HepG2 (cell line): Measurements from ENCODE around the gene RIPOR3. TPM values are rescaled to one million over a fixed set of nuclear protein-coding genes. Genes with fewer than 3 reads are reported as not detected.
A peak's percentile ranks its signal among the peaks of the same experiment; 100 is the strongest.

Experiments
- ATAC-seq: fragments of 200-7000 bp; cut with Tn5 transposase; 3 replicates; pipeline ENCODE4 v1.9.1; 2020; ENCODE audit warnings: mild to moderate bottlenecking, moderate library complexity
- BruUV-seq: library from RNA; stranded (reverse); fragments of 400-500 nt; replicated peaks from 2 replicates; lab custom pipeline; 2021; lab: Mats Ljungman, UMichigan
- CTCF ChIA-PET: fragments of 300-600 bp; formaldehyde crosslinking; extraction: SDS; loops from one replicate; lab custom pipeline; 2021; ENCODE audit warnings: low total read pairs, inconsistent platforms, low intra/inter-chr PET ratio; lab: Yijun Ruan, JAX
- POLR2A ChIA-PET: fragments of 350-600 bp; sonication (Branson Sonifier 250); formaldehyde crosslinking; loops from one replicate; lab custom pipeline; 2020; ENCODE audit warnings: antibody characterized with exemption, inconsistent platforms; lab: Yijun Ruan, JAX
- DNase-seq: peaks from one replicate; pipeline ENCODE4 v3.0.0-alpha.2; 2015; ENCODE audit warnings: low spot score
- FAIRE-seq: peaks from 3 replicates; lab custom pipeline; 2011; peaks lifted over from hg19 to GRCh38; lab: Jason Lieb, UNC
- H2AFZ ChIP-seq: one replicate; pipeline ENCODE4 v1.6.1; 2011; ENCODE audit warnings: low read length, inconsistent platforms
- H3K27ac ChIP-seq: fragments of 300-600 bp; 3 replicates; pipeline ENCODE4 v1.8.0; 2011; ENCODE audit warnings: mixed run types, mild to moderate bottlenecking, mixed read lengths, low read length, inconsistent platforms; ENCODE audit not compliant: insufficient read depth; ENCODE audit errors: extremely low read length
- H3K27me3 ChIP-seq, 2 experiments: fragments of 200-600 bp in 1 of 2; 2 replicates in 1 of 2; 3 replicates in 1 of 2; pipeline versions ENCODE4 v1.6.0 to v1.8.0; 2011; ENCODE audit warnings: low read length in 2 of 2, mild to moderate bottlenecking in 2 of 2, moderate library complexity in 2 of 2, inconsistent platforms in 1 of 2; ENCODE audit not compliant: insufficient read depth in 2 of 2, control insufficient read depth in 1 of 2
- H3K36me3 ChIP-seq, 2 experiments: fragments of 200-600 bp in 1 of 2; replicated peaks in 1 of 2; 2 replicates in 1 of 2; 3 replicates in 1 of 2; pipeline versions ENCODE4 v1.5.1 to v1.8.0; 2011; ENCODE audit warnings: low read length in 2 of 2, inconsistent platforms in 1 of 2; ENCODE audit not compliant: insufficient read depth in 2 of 2, control insufficient read depth in 1 of 2
- H3K4me1 ChIP-seq: 2 replicates; pipeline ENCODE4 v1.5.1; 2012; ENCODE audit warnings: low read length, inconsistent platforms; ENCODE audit not compliant: insufficient read depth
- H3K4me2 ChIP-seq: 2 replicates; pipeline ENCODE4 v1.6.0; 2011; ENCODE audit warnings: low read depth, low read length, inconsistent platforms
- H3K4me3 ChIP-seq, 3 experiments: fragments of 200-600 bp in 1 of 3; sonication (generic), shearing (Covaris generic) in 1 of 3; replicated peaks in 1 of 3; 2 replicates each; pipeline ENCODE4 v1.5.1; 2011 to 2016; ENCODE audit warnings: low read length in 3 of 3, inconsistent platforms in 2 of 3, low read depth in 2 of 3, mild to moderate bottlenecking in 2 of 3, control low read depth in 1 of 3, mixed read lengths in 1 of 3; ENCODE audit not compliant: insufficient read depth in 1 of 3
- H3K79me2 ChIP-seq: one replicate; pipeline ENCODE4 v1.6.1; 2011; ENCODE audit warnings: low read length, inconsistent platforms; ENCODE audit not compliant: insufficient read depth
- H3K9ac ChIP-seq: 2 replicates; pipeline ENCODE4 v1.6.0; 2011; ENCODE audit warnings: mild to moderate bottlenecking, low read depth, low read length, inconsistent platforms; ENCODE audit not compliant: insufficient read depth
- H3K9me3 ChIP-seq: 2 replicates; pipeline ENCODE4 v1.5.1; 2012; ENCODE audit warnings: mild to moderate bottlenecking, low read length
- H4K20me1 ChIP-seq: 2 replicates; pipeline ENCODE4 v1.6.0; 2011; ENCODE audit warnings: inconsistent platforms, mild to moderate bottlenecking, low read length, moderate library complexity; ENCODE audit not compliant: insufficient read depth
- ATF7 ChIP-seq, 2 experiments: fragments of 450-650 bp in 1 of 2; sonication (generic) in 1 of 2; formaldehyde crosslinking in 1 of 2; IDR thresholded peaks; 2 replicates each; pipeline versions ENCODE4 v1.4.0 to v1.6.1; 2016 to 2020; ENCODE audit warnings: antibody characterized with exemption in 1 of 2, mild to moderate bottlenecking in 1 of 2, missing genetic modification reagents in 1 of 2
- BCL3 ChIP-seq: sonication (generic); formaldehyde crosslinking; IDR thresholded peaks from 2 replicates; pipeline ENCODE4 v1.5.1; 2020; ENCODE audit warnings: mild to moderate bottlenecking, missing genetic modification reagents, moderate library complexity
- ETS1 ChIP-seq: sonication (generic); formaldehyde crosslinking; IDR thresholded peaks from 2 replicates; pipeline ENCODE4 v1.4.0; 2020; ENCODE audit warnings: missing genetic modification reagents
- GATAD2A ChIP-seq: IDR thresholded peaks from 2 replicates; pipeline ENCODE4 v1.6.1; 2016
- HMG20B ChIP-seq: conservative IDR thresholded peaks from 2 replicates; pipeline ENCODE4 v1.6.1; 2016; ENCODE audit warnings: missing genetic modification reagents, missing compliant biosample characterization
- ISX ChIP-seq: sonication (generic); formaldehyde crosslinking; conservative IDR thresholded peaks from 2 replicates; pipeline ENCODE4 v1.5.0; 2020; ENCODE audit warnings: missing genetic modification reagents
- MED1 ChIP-seq: sonication (generic); formaldehyde crosslinking; IDR thresholded peaks from 2 replicates; pipeline ENCODE4 v1.4.0; 2020; ENCODE audit warnings: missing genetic modification reagents
- POGZ ChIP-seq: sonication (generic); formaldehyde crosslinking; IDR thresholded peaks from 2 replicates; pipeline ENCODE4 v1.4.0; 2020; ENCODE audit warnings: mild to moderate bottlenecking, missing genetic modification reagents
- ZFX ChIP-seq: sonication (generic); formaldehyde crosslinking; IDR thresholded peaks from 2 replicates; pipeline ENCODE4 v1.4.0; 2020; ENCODE audit warnings: mild to moderate bottlenecking, low read depth, missing genetic modification reagents, moderate library complexity
- ZNF776 ChIP-seq: sonication (generic); formaldehyde crosslinking; IDR thresholded peaks from 2 replicates; pipeline ENCODE4 v1.4.0; 2020; ENCODE audit warnings: mild to moderate bottlenecking, missing genetic modification reagents
- ZSCAN30 ChIP-seq: sonication (generic); formaldehyde crosslinking; IDR thresholded peaks from 2 replicates; pipeline ENCODE4 v1.5.0; 2020; ENCODE audit warnings: mild to moderate bottlenecking, missing genetic modification reagents
- whole genome bisulfite sequencing: methylation state at CpG from one replicate; pipeline ENCODE4 v1.1.6; 2017; ENCODE audit warnings: low lambda C conversion rate; 5-methylcytosine and 5-hydroxymethylcytosine counted together
- in situ Hi-C: cut with HindIII; loops from 2 replicates; pipeline ENCODE4 v1.10.0; 2017; ENCODE audit warnings: low pct_unique_long_range_greater_than_20kb; ENCODE audit not compliant: extremely low pct_ligation_motif_present
- intact Hi-C: fragments of 100-400 bp; cut with micrococcal nuclease; formaldehyde crosslinking; loops from one replicate; pipeline ENCODE4 v1.10.0; 2022; ENCODE audit not compliant: unreplicated experiment
- polyA plus RNA-seq, 8 experiments: library from polyadenylated mRNA; depleted of rRNA in 3 of 8; stranded (reverse) in 7 of 8; unstranded in 1 of 8; fragments of >200 nt; fragmentation: Illumina TruSeq in 4 of 8; extraction: Trizol in 4 of 8; gene quantifications; 2 replicates each; pipeline versions ENCODE4 v1.2.1 to v1.2.3, GENCODE V29; 2011 to 2016; ENCODE audit warnings: low read depth in 4 of 8, missing spikeins in 1 of 8, mixed read lengths in 1 of 8; ENCODE audit not compliant: insufficient read depth in 1 of 8
- total RNA-seq, 5 experiments: library from RNA; depleted of rRNA; stranded (reverse); fragments of >200 nt; fragmentation: Illumina TruSeq; extraction: Trizol; gene quantifications; 2 replicates each; pipeline ENCODE4 v1.2.3, GENCODE V29; 2016; ENCODE audit warnings: low read depth in 1 of 5
- TF ChIP-seq, protein P1 (sequence below): sonication (generic); formaldehyde crosslinking; IDR thresholded peaks from 2 replicates; pipeline ENCODE4 v1.5.0; 2020; ENCODE audit warnings: mild to moderate bottlenecking, missing genetic modification reagents
- TF ChIP-seq, protein P2 (sequence below): sonication (generic); formaldehyde crosslinking; IDR thresholded peaks from 2 replicates; pipeline ENCODE4 v1.9.0; 2021; ENCODE audit warnings: missing genetic modification reagents, mild to moderate bottlenecking, borderline replicate concordance
- TF ChIP-seq, protein P3 (sequence below): sonication (generic); formaldehyde crosslinking; IDR thresholded peaks from 2 replicates; pipeline ENCODE4 v1.5.1; 2020; ENCODE audit warnings: mild to moderate bottlenecking, moderate library complexity, missing genetic modification reagents

Gene RIPOR3
- total and polyA plus RNA-seq, 2 of the 13 experiments (the other 11 are each of a cell fraction or from before 2014, with no cell fraction given) = 0.18 TPM; not detected in 1

DNA sequence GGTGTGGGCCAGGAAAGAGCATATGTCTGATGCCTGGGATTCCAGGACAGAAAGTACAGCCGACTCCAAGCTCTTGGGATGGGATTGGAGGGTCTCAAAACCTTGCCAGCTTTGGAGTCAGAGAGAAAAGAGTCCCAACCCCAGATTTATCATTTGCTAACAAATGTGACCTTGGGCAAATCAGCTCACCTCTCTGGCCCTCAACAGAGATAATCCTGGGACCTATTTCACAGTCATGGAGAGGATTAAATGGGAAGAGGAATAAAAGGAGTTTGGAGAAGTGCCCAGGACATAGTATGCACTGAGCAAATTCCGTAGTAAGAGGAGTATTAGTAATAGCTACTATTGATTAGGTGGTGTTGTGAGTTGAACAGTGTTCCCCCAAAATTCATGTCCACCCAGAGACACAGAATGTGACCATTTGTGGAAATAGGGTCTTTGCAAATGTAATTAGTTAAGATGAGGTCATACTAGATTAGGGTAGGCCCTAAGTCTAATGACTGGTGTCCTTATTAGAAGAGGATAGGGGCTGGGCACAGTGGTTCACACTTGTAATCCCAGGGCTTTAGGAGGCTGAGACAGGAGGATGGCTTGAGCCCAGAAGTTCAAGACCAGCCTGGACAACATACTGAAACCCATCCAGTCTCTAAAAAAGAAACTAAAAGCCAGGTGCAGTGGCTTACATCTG is 17.1 kb downstream of the RIPOR3 start:
- no peak overlapping the region for H3K4me3 ChIP-seq
- peaks cover 81% of the 10 kb centered on the region for H3K4me1 ChIP-seq
- CTCF ChIA-PET = no interaction called here
- H3K9ac ChIP-seq = no peak overlapping the region
- peak overlapping the region; percentile 61; the same call in 1 of the 2 replicates for H3K4me2 ChIP-seq
- intact Hi-C loops = no loop called here
- H4K20me1 ChIP-seq = no peaks in the 10 kb centered on the region
- 16% methylated on average over 2 of the region's 2 CpGs for WGBS
- H3K36me3 ChIP-seq = no peaks in the 10 kb centered on the region
- no peaks in the 10 kb centered on the region for H3K79me2 ChIP-seq
- POLR2A ChIA-PET = interaction anchor here (0.8 kb wide), 1 partner anchor 70 kb away, joined by 3 read pairs; no protein-coding TSS in a partner anchor
- no peaks in the 10 kb centered on the region for H3K27me3 ChIP-seq
- DNase-seq (no peak), ATAC-seq (no peak), FAIRE-seq (no peak)
- no peaks in the 10 kb centered on the region for H3K9me3 ChIP-seq
- no peak overlapping the region for H3K27ac ChIP-seq
- no peak overlapping the region for H2AFZ ChIP-seq
- BruUV-seq = no TSS peak
- in situ Hi-C loops = no loop called here
- TF ChIP-seq MED1 (CRISPR knock-in tag) (no peak), ZFX (0 out of 2 replicates have a peak, but pooled peaks have one; percentile 1), HMG20B (CRISPR knock-in tag) (0 out of 2 replicates have a peak, but pooled peaks have one; percentile 54), ISX (CRISPR knock-in tag) (no peak), GATAD2A (CRISPR knock-in tag) (0 out of 2 replicates have a peak, but pooled peaks have one; percentile 14), BCL3 (no peak), ZSCAN30 (CRISPR knock-in tag) (no peak), POGZ (CRISPR knock-in tag) (no peak), ETS1 (CRISPR knock-in tag) (no peak), ATF7 (IDR thresholded peaks at IDR 0.05) (peak; percentile 54), ATF7 (CRISPR knock-in tag; IDR thresholded peaks at IDR 0.05) (no peak), ZNF776 (CRISPR knock-in tag) (no peak)
- TF ChIP-seq, protein P1, sequence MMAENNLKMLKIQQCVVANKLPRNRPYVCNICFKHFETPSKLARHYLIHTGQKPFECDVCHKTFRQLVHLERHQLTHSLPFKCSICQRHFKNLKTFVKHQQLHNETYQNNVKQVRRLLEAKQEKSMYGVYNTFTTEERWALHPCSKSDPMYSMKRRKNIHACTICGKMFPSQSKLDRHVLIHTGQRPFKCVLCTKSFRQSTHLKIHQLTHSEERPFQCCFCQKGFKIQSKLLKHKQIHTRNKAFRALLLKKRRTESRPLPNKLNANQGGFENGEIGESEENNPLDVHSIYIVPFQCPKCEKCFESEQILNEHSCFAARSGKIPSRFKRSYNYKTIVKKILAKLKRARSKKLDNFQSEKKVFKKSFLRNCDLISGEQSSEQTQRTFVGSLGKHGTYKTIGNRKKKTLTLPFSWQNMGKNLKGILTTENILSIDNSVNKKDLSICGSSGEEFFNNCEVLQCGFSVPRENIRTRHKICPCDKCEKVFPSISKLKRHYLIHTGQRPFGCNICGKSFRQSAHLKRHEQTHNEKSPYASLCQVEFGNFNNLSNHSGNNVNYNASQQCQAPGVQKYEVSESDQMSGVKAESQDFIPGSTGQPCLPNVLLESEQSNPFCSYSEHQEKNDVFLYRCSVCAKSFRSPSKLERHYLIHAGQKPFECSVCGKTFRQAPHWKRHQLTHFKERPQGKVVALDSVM = 0 out of 2 replicates have a peak, but pooled peaks have one; percentile 9
- TF ChIP-seq, protein P2, sequence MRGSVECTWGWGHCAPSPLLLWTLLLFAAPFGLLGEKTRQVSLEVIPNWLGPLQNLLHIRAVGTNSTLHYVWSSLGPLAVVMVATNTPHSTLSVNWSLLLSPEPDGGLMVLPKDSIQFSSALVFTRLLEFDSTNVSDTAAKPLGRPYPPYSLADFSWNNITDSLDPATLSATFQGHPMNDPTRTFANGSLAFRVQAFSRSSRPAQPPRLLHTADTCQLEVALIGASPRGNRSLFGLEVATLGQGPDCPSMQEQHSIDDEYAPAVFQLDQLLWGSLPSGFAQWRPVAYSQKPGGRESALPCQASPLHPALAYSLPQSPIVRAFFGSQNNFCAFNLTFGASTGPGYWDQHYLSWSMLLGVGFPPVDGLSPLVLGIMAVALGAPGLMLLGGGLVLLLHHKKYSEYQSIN = no peak
- TF ChIP-seq, protein P3, sequence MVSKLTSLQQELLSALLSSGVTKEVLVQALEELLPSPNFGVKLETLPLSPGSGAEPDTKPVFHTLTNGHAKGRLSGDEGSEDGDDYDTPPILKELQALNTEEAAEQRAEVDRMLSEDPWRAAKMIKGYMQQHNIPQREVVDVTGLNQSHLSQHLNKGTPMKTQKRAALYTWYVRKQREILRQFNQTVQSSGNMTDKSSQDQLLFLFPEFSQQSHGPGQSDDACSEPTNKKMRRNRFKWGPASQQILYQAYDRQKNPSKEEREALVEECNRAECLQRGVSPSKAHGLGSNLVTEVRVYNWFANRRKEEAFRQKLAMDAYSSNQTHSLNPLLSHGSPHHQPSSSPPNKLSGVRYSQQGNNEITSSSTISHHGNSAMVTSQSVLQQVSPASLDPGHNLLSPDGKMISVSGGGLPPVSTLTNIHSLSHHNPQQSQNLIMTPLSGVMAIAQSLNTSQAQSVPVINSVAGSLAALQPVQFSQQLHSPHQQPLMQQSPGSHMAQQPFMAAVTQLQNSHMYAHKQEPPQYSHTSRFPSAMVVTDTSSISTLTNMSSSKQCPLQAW (CRISPR knock-in tag) = 0 out of 2 replicates have a peak, but pooled peaks have one; percentile 13
